A549 (cell line): ENCODE data around the gene PAFAH2.

Source experiments
- CTCF ChIP-seq: fragments of >200 bp; sonication (Bioruptor Twin); formaldehyde crosslinking; IDR thresholded peaks from 3 replicates; pipeline ENCODE4 v1.5.1; 2016
- FOSL2 ChIP-seq, 2 experiments: fragments of 450-650 bp in 1 of 2; fragments of >200 bp in 1 of 2; sonication (Bioruptor Twin) in 1 of 2; formaldehyde crosslinking; IDR thresholded peaks; 2 replicates each; pipeline versions ENCODE4 v1.5.0 to v1.6.1; 2016 to 2020; ENCODE audit warnings: mild to moderate bottlenecking in 1 of 2, moderate library complexity in 1 of 2
- GATA3 ChIP-seq: IDR thresholded peaks from 2 replicates; pipeline ENCODE4 v1.6.1; 2012; ENCODE audit warnings: borderline replicate concordance
- JUN ChIP-seq, 2 experiments: fragments of >200 bp; sonication (Bioruptor Twin); formaldehyde crosslinking; IDR thresholded peaks; 2 replicates in 1 of 2; 3 replicates in 1 of 2; pipeline ENCODE4 v1.6.1; 2016 to 2017
- MAX ChIP-seq: IDR thresholded peaks from 2 replicates; pipeline ENCODE4 v1.6.1; 2012
- RAD21 ChIP-seq, 2 experiments: fragments of >200 bp in 1 of 2; sonication (Bioruptor Twin) in 1 of 2; formaldehyde crosslinking in 1 of 2; IDR thresholded peaks in 1 of 2; conservative IDR thresholded peaks in 1 of 2; 2 replicates in 1 of 2; 3 replicates in 1 of 2; pipeline ENCODE4 v1.6.1; 2012 to 2018; ENCODE audit warnings: inconsistent platforms in 1 of 2
- REST ChIP-seq: fragments of 200-600 bp; sonication (generic); IDR thresholded peaks from 2 replicates; pipeline ENCODE4 v1.6.1; 2016; ENCODE audit warnings: antibody characterized with exemption, mild to moderate bottlenecking, moderate library complexity

GRCh38 chr1:26023826-26024225 lies 26.0 kb upstream of the PAFAH2 start:
- no peak for TF ChIP-seq REST
- TF ChIP-seq CTCF = no peak
- TF ChIP-seq FOSL2 (IDR thresholded peaks at IDR 0.05) = no peak
- no peak for TF ChIP-seq FOSL2 (CRISPR knock-in tag; IDR thresholded peaks at IDR 0.05)
- TF ChIP-seq MAX = no peak
- TF ChIP-seq JUN (IDR thresholded peaks at IDR 0.05) = no peak
- no peak for TF ChIP-seq GATA3
- no peak for TF ChIP-seq RAD21 (conservative IDR thresholded peaks at IDR 0.05 in 1 of 2, IDR thresholded peaks at IDR 0.05 in 1 of 2)
